Measurements from ENCODE around the gene SIRT3.

DNA sequence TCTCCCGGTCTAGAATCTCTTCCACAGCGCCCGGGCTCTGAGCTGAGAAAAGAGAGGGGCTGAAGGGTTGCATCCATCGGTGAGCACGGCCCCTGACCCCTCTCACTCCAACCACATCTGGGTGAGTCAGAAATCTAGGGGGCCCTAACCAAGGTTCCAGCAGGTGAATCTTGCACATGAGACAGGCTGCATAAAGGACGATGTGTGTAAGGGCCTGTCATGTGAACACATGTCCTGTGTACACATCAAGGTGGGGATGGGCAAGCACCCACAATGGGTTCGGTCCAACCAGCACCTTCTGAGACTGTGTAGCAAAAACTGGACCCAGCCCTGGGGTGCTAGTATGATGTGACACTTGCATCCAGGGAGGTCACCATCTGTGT is 30.1 kb downstream of the SIRT3 start:
- TF ChIP-seq POLR2A (IDR thresholded peaks at IDR 0.05): no peak
- TF ChIP-seq, protein P1, sequence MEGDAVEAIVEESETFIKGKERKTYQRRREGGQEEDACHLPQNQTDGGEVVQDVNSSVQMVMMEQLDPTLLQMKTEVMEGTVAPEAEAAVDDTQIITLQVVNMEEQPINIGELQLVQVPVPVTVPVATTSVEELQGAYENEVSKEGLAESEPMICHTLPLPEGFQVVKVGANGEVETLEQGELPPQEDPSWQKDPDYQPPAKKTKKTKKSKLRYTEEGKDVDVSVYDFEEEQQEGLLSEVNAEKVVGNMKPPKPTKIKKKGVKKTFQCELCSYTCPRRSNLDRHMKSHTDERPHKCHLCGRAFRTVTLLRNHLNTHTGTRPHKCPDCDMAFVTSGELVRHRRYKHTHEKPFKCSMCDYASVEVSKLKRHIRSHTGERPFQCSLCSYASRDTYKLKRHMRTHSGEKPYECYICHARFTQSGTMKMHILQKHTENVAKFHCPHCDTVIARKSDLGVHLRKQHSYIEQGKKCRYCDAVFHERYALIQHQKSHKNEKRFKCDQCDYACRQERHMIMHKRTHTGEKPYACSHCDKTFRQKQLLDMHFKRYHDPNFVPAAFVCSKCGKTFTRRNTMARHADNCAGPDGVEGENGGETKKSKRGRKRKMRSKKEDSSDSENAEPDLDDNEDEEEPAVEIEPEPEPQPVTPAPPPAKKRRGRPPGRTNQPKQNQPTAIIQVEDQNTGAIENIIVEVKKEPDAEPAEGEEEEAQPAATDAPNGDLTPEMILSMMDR (IDR thresholded peaks at IDR 0.05): no peak
